Muscle layer of colon (tissue), 2 donors: ENCODE results near the gene PLEKHA5.
"Not testable (repeated sequence)": the region's sequence is repeated elsewhere in the genome, so short reads cannot be mapped to it uniquely, and the experiment has no call there.

Source experiments
- H3K27ac ChIP-seq: one replicate; pipeline ENCODE4 v1.7.0; 2013; ENCODE audit warnings: low read depth, mild to moderate bottlenecking, low read length, moderate library complexity
- H3K27me3 ChIP-seq, 2 donors: one replicate each; pipeline ENCODE4 v1.7.0; 2013; ENCODE audit warnings: low read length in 2 of 2, mild to moderate bottlenecking in 2 of 2; ENCODE audit not compliant: insufficient read depth in 2 of 2, control insufficient read depth in 1 of 2
- H3K36me3 ChIP-seq: one replicate; pipeline ENCODE4 v1.7.0; 2013; ENCODE audit warnings: mild to moderate bottlenecking, low read length; ENCODE audit not compliant: insufficient read depth
- H3K4me1 ChIP-seq: one replicate; pipeline ENCODE4 v1.7.0; 2013; ENCODE audit warnings: mild to moderate bottlenecking, low read length; ENCODE audit not compliant: insufficient read depth
- H3K4me3 ChIP-seq, 2 donors: one replicate each; pipeline ENCODE4 v1.7.0; 2013; ENCODE audit warnings: low read length in 2 of 2, low read depth in 1 of 2, mild to moderate bottlenecking in 1 of 2, moderate library complexity in 1 of 2
- H3K9ac ChIP-seq: one replicate; pipeline ENCODE4 v1.7.0; 2013; ENCODE audit warnings: low read length
- H3K9me3 ChIP-seq: one replicate; pipeline ENCODE4 v1.7.0; 2013; ENCODE audit warnings: mild to moderate bottlenecking, low read length
- donor health status: abdominal sarcoma.
- donor health status: Adenocarcinoma of cecum.

Gene PLEKHA5

DNA sequence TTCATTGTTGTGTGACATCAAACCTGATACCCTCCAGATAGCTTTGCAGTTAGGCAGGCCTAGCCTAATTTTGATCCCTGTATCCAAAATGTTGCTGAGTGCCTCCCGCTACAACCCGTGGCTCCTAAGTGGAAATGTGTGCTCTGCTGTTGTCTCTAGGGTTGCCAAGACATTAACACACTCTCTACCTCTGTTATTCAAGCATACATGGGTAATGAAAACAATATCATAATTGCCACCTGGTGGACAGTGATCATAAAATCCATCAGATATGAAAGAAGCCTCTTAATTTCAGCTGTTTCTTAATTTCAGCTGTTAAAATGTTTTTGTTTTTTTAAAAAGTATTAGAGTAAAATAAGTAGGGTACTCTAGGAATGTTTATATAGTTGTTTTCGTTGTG is 93.5 kb downstream of the PLEKHA5 start:
- no peaks in the 10 kb centered on the region for H3K4me1 ChIP-seq
- no peak overlapping the region for H3K9ac ChIP-seq
- no peaks in the 10 kb centered on the region for H3K27me3 ChIP-seq
- H3K9me3 ChIP-seq: no peaks in the 10 kb centered on the region
- H3K27ac ChIP-seq: no peak overlapping the region
- no peak overlapping the region for H3K4me3 ChIP-seq
- H3K36me3 ChIP-seq: no peaks in the 10 kb centered on the region

DNA sequence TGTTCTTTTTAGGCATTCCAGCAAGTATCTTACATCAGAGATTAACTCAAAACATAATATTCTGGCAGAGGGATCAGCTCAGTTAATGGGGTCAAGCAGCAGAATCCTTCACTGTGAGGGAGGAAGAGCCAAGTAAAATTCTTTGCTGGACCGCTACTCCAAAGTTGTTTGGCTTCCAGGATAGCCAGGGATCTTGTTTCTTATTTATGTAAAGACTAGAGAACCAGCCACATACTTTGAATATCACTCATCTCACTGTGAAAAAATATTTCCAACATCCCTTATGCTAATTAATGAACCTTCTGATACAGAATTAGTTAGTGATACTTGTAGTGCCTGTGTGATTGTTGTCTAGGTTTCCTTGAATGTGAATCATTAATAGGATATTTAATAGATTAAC is 94.2 kb downstream of the PLEKHA5 start:
- H3K27me3 ChIP-seq: no peaks in the 10 kb centered on the region
- no peak overlapping the region for H3K4me3 ChIP-seq
- H3K36me3 ChIP-seq: no peaks in the 10 kb centered on the region
- H3K9me3 ChIP-seq: no peaks in the 10 kb centered on the region
- no peaks in the 10 kb centered on the region for H3K4me1 ChIP-seq
- no peak overlapping the region for H3K27ac ChIP-seq
- no peak overlapping the region for H3K9ac ChIP-seq

DNA sequence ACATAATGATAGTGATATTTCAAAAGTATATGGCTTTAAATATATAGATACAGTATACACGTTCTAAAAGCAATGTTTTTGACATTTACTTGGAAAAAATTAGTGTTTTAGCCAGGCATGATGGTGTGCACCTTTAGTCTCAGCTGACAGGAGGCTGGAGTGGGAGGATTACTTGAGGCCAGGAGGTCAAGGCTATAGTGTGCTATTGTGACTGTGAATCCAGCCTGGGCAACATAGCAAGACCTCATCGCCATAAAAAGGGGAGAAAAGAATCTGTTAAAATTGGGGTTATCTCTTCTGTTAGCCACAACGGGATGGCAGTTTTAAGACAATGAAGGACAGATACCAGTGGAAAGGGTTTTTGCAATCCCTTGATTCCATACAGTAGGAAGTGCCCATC is 95.2 kb downstream of the PLEKHA5 start:
- H3K4me3 ChIP-seq: no peak overlapping the region
- H3K9me3 ChIP-seq: no peaks in the 10 kb centered on the region
- no peaks in the 10 kb centered on the region for H3K27me3 ChIP-seq
- H3K9ac ChIP-seq: no peak overlapping the region
- no peak overlapping the region for H3K27ac ChIP-seq
- no peaks in the 10 kb centered on the region for H3K4me1 ChIP-seq
- H3K36me3 ChIP-seq: no peaks in the 10 kb centered on the region

DNA sequence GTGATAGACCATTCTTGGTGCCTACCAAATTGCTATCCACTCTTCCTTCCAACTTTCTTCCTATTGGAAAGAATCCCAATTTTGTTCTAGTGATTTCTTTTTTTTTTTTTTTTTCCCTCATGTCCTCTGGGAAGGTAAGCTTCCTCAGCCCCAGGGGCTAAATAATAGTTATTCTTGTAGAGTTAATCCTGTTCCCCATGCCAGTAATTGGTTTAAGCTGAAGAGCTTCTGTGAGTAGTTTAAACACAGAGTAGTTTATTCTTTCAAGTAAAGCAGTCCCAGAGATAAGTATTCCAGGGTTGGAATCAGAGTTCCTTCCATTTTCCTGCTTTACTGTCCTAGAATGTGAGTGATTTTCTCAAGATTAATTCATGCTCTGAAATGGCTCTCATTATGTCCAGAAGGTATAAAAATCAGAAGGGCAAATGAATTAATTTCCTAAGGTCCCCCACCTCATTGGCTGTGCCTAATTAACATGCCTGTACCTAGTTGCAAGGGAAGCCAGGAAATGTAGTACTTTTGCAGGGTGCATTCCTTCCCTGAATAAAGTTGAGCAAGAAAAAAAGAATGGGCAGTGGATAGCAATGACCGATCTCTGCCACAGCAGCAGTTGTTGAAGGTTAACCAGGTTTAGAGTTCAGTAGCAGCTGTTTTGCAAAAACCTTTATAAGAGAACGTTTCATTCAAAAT is 97.8 kb downstream of the PLEKHA5 start:
- Histone ChIP-seq H3K9me3 (no peaks in the 10 kb centered on the region), H3K9ac (no peak overlapping the region), H3K36me3 (no peaks in the 10 kb centered on the region), H3K4me1 (no peaks in the 10 kb centered on the region), H3K4me3 (no peak overlapping the region), H3K27me3 (no peaks in the 10 kb centered on the region), H3K27ac (no peak overlapping the region)

DNA sequence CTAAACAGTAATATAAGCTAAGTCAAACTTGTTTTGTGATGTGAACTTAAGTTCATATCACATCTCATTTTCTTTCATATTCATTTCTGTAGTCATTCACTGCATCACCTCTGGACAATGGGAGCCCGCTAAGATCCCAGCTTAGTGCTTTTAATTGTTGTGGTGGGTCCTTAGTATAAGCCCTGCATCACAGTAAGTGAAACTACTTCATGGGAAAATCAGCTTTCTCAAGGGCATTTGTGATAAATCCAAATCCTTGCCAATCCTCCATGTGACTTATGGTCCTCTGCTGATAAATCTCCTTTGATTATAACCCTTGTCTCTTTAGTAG is 98.3 kb downstream of the PLEKHA5 start:
- no peak overlapping the region for H3K9ac ChIP-seq
- H3K9me3 ChIP-seq: no peaks in the 10 kb centered on the region
- no peak overlapping the region for H3K27ac ChIP-seq
- H3K36me3 ChIP-seq: no peaks in the 10 kb centered on the region
- H3K4me3 ChIP-seq: no peak overlapping the region
- no peaks in the 10 kb centered on the region for H3K27me3 ChIP-seq
- no peaks in the 10 kb centered on the region for H3K4me1 ChIP-seq

DNA sequence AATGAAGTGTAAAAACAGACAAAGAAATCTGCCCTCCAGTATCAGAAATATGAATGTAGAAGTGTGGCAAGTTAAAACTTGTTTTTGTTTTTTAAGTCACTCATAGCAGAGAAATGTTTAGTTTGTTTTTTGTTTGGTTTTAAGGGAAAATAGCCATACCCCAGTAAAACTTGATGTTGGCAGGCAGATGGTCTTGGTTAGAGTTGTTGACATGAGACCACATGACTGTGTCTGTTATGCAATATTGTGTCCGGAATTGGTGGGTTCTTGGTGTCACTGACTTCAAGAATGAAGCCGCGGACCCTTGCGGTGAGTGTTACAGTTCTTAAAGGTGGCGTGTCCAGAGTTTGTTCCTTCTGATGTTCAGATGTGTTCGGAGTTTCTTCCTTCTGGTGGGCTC is 99.5 kb downstream of the PLEKHA5 start:
- not testable (repeated sequence) for H3K4me3 ChIP-seq, H3K9me3 ChIP-seq, H3K9ac ChIP-seq, H3K36me3 ChIP-seq, H3K27ac ChIP-seq, H3K4me1 ChIP-seq, H3K27me3 ChIP-seq

DNA sequence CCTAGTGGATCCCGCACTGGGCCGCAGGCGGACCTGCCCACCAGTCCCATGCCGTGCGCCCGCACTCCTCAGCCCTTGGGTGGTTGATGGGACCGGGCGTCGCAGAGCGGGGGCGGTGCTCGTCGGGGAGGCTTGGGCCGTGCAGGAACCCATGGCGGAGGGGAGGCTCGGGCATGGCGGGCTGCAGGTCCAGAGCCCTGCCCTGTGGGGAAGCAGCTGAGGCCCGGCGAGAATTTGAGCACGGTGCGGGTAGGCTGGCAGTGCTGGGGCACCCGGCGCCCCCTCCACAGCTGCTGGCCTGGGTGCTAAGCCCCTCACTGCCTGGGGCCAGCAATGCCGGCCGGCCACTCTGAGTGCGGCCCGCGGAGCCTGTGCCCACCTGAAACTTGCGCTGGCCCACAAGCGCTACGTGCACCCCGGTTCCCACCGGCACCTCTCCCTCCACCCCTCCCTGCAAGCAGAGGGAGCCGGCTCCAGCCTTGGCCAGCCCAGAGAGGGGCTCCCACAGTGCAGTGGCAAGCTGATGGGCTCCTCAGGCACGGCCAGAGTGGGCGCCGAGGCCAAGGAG is 100.8 kb downstream of the PLEKHA5 start:
- Histone ChIP-seq H3K9ac (no peak overlapping the region), H3K9me3 (no peaks in the 10 kb centered on the region), H3K4me3 (no peak overlapping the region), H3K4me1 (peaks cover 18% of the 10 kb centered on the region), H3K27ac (no peak overlapping the region), H3K36me3 (no peaks in the 10 kb centered on the region), H3K27me3 (no peaks in the 10 kb centered on the region)

DNA sequence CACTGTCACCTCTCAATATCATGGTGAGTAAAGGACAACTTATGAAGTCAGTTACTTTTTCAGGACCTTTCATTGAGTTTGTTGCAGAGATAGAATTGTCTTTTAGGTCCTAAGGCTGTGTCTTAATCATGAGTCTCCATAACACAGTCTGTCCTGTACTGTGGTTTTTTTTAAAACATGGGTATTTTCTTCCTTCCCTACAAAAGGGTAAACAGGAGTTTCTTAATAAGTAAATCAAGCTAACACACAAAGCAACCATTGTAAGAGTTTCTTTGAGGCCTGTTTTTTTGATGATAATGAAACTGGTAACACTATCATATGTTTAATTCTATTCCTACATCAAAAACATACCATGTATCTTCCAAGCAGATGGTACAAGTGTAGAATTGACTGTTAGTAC is 101.4 kb downstream of the PLEKHA5 start:
- Histone ChIP-seq H3K4me1 (peaks cover 20% of the 10 kb centered on the region), H3K4me3 (no peak overlapping the region), H3K9me3 (no peaks in the 10 kb centered on the region), H3K9ac (no peak overlapping the region), H3K27ac (no peak overlapping the region), H3K27me3 (no peaks in the 10 kb centered on the region), H3K36me3 (no peaks in the 10 kb centered on the region)

DNA sequence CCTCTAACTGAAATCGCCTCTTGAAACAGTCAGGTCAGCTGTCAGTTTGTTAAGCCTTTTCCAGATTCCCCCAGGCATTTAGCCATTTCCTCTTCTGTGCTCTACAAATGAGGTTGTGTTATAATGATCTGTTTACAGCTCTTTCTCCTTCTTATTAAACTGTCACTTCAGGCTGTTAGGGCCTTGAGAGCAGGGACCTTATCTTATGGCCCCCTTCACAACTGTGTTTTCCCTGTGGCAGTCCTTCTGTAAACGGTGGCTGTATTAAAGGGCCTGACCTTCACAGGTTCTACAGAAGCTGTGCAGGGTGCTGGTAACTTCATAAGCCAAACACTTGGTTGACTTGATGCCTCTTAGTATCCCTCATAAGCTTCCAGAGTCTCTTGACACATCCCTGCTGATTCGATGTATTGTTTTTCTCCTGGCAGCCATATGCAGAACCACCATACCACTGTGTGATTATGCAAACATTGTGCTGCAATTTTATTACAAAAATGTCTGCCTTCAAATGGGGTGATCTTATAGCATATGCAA is 104.7 kb downstream of the PLEKHA5 start:
- H3K27ac ChIP-seq: peak overlapping the region; percentile 12
- H3K9ac ChIP-seq: no peak overlapping the region
- no peaks in the 10 kb centered on the region for H3K9me3 ChIP-seq
- H3K27me3 ChIP-seq: no peaks in the 10 kb centered on the region
- H3K4me1 ChIP-seq: peaks cover 20% of the 10 kb centered on the region
- H3K36me3 ChIP-seq: no peaks in the 10 kb centered on the region
- no peak overlapping the region for H3K4me3 ChIP-seq

DNA sequence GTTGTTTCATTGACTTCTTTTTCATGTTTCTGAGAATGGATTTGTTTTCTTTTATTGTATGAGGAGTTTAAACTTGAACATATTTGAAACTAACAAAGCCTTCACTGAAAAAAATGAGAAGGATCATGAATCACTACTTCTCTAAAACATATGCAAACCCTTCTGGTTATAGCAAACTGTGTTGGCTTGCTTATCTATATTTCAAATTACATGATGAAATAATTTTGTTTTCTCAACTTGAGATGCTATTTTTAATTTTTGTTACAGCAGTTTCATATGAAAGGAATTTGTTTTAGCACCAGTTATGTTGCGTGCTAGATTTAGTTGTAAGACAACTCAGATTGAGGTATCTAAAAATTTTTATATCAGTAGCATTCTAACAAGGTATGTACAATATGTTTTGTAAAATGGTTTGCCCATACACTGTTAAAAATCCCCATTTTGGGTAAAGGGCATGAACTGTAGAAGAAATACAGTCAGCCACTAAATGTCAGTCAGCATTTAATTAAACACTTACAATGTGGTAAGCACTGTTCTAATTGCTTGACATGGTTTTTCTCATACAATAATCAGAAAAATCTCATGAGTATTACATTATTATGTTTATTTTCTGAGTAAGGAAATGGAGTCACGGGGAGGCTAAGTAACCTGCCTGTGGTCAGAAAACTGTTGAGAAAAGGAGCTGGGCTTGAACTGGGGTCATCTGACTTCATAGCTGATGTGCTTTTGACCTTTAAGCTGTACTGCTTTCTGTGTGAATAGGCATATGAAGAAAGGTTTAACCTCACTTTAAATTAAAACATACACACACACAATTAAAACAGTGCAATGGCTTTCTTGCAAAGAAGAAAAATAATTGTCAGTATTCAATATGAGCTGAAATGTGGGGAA is 105.7 kb downstream of the PLEKHA5 start:
- no peaks in the 10 kb centered on the region for H3K9me3 ChIP-seq
- no peaks in the 10 kb centered on the region for H3K27me3 ChIP-seq
- no peak overlapping the region for H3K27ac ChIP-seq
- H3K4me1 ChIP-seq: peaks cover 20% of the 10 kb centered on the region
- no peak overlapping the region for H3K4me3 ChIP-seq
- H3K9ac ChIP-seq: no peak overlapping the region
- H3K36me3 ChIP-seq: no peaks in the 10 kb centered on the region

DNA sequence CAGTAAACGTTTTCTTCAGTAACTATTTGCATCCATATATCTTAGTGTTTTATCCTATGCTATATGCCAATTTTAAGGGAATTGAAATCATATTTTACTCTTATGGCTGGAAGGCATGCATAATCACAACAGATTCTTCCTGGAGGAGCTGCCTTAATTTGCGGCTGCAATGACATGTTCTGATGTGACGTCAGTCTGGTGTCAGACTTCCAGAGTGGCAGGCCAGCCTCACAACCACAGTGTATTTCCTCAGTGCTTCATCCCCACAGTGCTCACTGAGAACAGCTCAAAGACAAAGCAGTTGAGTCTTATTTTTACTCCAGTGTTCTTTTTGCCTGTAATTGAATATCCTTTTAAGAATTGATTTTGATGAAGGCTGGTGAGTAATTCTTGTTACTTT is 107.1 kb downstream of the PLEKHA5 start:
- Histone ChIP-seq H3K4me3 (no peak overlapping the region), H3K36me3 (no peaks in the 10 kb centered on the region), H3K27ac (no peak overlapping the region), H3K9ac (no peak overlapping the region), H3K9me3 (no peaks in the 10 kb centered on the region), H3K27me3 (no peaks in the 10 kb centered on the region), H3K4me1 (peaks cover 20% of the 10 kb centered on the region)
